A549 (cell line): ENCODE data around the gene KCNJ14.

Source experiments
- CHD2 ChIP-seq: fragments of 150-350 bp; IDR thresholded peaks from 2 replicates; pipeline ENCODE4 v1.6.1; 2014; ENCODE audit warnings: low read length; ENCODE audit not compliant: partially characterized antibody
- JUNB ChIP-seq: fragments of >200 bp; sonication (Bioruptor Twin); formaldehyde crosslinking; IDR thresholded peaks from 2 replicates; pipeline ENCODE4 v1.6.1; 2016
- POLR2A ChIP-seq: IDR thresholded peaks from 2 replicates; pipeline ENCODE4 v1.6.1; 2012; ENCODE audit warnings: mild to moderate bottlenecking, low read length
- RAD21 ChIP-seq, 2 experiments: fragments of >200 bp in 1 of 2; sonication (Bioruptor Twin) in 1 of 2; formaldehyde crosslinking in 1 of 2; IDR thresholded peaks in 1 of 2; conservative IDR thresholded peaks in 1 of 2; 2 replicates in 1 of 2; 3 replicates in 1 of 2; pipeline ENCODE4 v1.6.1; 2012 to 2018; ENCODE audit warnings: inconsistent platforms in 1 of 2
- RNF2 ChIP-seq: fragments of 200-600 bp; sonication (generic); IDR thresholded peaks from 2 replicates; pipeline ENCODE4 v1.6.1; 2016; ENCODE audit warnings: low read depth, mild to moderate bottlenecking, antibody characterized with exemption, moderate library complexity, borderline replicate concordance
- TF ChIP-seq, protein P1 (sequence below): fragments of >200 bp; sonication (Bioruptor Twin); formaldehyde crosslinking; IDR thresholded peaks from 3 replicates; pipeline ENCODE4 v1.5.1; 2016
- TF ChIP-seq, protein P2 (sequence below): fragments of 200-600 bp; sonication (generic); IDR thresholded peaks from 2 replicates; pipeline ENCODE4 v1.6.1; 2016; ENCODE audit warnings: antibody characterized with exemption, mild to moderate bottlenecking, moderate library complexity

DNA sequence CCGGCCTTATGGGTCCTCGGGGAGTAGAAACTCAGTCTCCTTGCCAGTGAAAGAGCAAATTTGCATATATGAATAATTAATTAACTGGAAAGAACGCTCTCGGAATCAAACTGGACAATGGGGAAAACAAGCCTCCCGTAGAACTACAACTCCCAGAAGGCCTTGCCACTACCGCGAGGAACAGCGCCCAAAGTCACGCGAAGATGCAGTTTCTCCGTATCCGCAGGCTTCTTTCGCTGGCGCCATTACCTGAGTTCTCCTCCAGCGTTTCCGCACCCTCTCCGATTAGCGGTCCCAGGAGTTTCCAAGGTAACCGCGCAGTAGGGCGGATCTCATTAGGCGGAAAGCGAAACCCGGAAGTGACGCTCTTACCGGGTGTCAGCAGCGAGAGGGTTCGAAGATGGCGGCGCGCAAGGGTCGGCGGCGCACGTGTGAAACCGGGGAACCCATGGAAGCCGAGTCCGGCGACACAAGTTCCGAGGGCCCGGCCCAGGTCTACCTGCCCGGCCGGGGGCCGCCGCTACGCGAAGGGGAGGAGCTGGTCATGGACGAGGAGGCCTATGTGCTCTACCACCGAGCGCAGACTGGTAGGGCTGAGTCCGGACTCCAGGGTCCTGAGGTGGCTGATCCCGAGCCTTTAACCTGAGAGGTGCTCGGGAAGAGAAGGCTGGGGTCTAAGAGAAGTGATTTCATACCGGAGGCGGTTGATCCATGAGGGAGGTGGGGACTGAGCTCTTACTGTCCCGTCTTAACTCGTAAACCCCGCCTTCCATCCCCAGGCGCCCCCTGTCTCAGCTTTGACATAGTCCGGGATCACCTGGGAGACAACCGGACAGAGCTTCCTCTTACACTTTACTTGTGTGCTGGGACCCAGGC lies 9.5 kb upstream of the KCNJ14 start, which contains the start of gene GRWD1:
- TF ChIP-seq, protein P1, sequence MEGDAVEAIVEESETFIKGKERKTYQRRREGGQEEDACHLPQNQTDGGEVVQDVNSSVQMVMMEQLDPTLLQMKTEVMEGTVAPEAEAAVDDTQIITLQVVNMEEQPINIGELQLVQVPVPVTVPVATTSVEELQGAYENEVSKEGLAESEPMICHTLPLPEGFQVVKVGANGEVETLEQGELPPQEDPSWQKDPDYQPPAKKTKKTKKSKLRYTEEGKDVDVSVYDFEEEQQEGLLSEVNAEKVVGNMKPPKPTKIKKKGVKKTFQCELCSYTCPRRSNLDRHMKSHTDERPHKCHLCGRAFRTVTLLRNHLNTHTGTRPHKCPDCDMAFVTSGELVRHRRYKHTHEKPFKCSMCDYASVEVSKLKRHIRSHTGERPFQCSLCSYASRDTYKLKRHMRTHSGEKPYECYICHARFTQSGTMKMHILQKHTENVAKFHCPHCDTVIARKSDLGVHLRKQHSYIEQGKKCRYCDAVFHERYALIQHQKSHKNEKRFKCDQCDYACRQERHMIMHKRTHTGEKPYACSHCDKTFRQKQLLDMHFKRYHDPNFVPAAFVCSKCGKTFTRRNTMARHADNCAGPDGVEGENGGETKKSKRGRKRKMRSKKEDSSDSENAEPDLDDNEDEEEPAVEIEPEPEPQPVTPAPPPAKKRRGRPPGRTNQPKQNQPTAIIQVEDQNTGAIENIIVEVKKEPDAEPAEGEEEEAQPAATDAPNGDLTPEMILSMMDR: peak; percentile 24
- TF ChIP-seq CHD2 (peak; percentile 95), JUNB (no peak), RNF2 (no peak), RAD21 (conservative IDR thresholded peaks at IDR 0.05 in 1 of 2, IDR thresholded peaks at IDR 0.05 in 1 of 2) (no peak), POLR2A (peak; percentile 91)
- TF ChIP-seq, protein P2, sequence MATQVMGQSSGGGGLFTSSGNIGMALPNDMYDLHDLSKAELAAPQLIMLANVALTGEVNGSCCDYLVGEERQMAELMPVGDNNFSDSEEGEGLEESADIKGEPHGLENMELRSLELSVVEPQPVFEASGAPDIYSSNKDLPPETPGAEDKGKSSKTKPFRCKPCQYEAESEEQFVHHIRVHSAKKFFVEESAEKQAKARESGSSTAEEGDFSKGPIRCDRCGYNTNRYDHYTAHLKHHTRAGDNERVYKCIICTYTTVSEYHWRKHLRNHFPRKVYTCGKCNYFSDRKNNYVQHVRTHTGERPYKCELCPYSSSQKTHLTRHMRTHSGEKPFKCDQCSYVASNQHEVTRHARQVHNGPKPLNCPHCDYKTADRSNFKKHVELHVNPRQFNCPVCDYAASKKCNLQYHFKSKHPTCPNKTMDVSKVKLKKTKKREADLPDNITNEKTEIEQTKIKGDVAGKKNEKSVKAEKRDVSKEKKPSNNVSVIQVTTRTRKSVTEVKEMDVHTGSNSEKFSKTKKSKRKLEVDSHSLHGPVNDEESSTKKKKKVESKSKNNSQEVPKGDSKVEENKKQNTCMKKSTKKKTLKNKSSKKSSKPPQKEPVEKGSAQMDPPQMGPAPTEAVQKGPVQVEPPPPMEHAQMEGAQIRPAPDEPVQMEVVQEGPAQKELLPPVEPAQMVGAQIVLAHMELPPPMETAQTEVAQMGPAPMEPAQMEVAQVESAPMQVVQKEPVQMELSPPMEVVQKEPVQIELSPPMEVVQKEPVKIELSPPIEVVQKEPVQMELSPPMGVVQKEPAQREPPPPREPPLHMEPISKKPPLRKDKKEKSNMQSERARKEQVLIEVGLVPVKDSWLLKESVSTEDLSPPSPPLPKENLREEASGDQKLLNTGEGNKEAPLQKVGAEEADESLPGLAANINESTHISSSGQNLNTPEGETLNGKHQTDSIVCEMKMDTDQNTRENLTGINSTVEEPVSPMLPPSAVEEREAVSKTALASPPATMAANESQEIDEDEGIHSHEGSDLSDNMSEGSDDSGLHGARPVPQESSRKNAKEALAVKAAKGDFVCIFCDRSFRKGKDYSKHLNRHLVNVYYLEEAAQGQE: peak; percentile 93
